LNCAP (cell line): Measurements from ENCODE around the gene TPPP3.

Experiments used
- CTCF ChIP-seq: fragments of 450-650 bp; IDR thresholded peaks from 2 replicates; pipeline ENCODE4 v1.5.1; 2017; ENCODE audit warnings: mild to moderate bottlenecking

Gene TPPP3

GRCh38 chr16:67424261-67424615 is 30.9 kb upstream of the TPPP3 start:
- no peak for TF ChIP-seq CTCF

- TF ChIP-seq CTCF: no peak
These were observed 30.4 kb upstream of the TPPP3 start for GRCh38 chr16:67423611-67424260.

GRCh38 chr16:67423015-67423414 is 29.7 kb upstream of the TPPP3 start:
- TF ChIP-seq CTCF: no peak

GRCh38 chr16:67421030-67421429 is 27.7 kb upstream of the TPPP3 start:
- TF ChIP-seq CTCF: no peak

GRCh38 chr16:67419931-67420330 is 26.6 kb upstream of the TPPP3 start:
- no peak for TF ChIP-seq CTCF

- no peak for TF ChIP-seq CTCF
These were observed 26.2 kb upstream of the TPPP3 start for GRCh38 chr16:67419502-67419901.

GRCh38 chr16:67417333-67418061 is 24.2 kb upstream of the TPPP3 start:
- TF ChIP-seq CTCF: no peak
